ENCODE measurements around the gene KLHDC4. TPM values are rescaled to one million over a fixed set of nuclear protein-coding genes. Genes with fewer than 3 reads are reported as not detected.

Gene KLHDC4
- total and polyA plus RNA-seq, 4 experiments from 2014 or later, result 16.3 to 90.0 (median 50.2) TPM

- H3K4me3 ChIP-seq (ENCODE audit: low read length in 2 of 2), result peak overlapping the region in 1 of 2 donors; percentile 34
Measured at GRCh38 chr16:87806641-87807546, 41.1 kb upstream of the KLHDC4 start.

GRCh38 chr16:87806261-87806640, 40.5 kb upstream of the KLHDC4 start:
- H3K27ac ChIP-seq (ENCODE audit: low read depth, low read length), result no peak overlapping the region
- H3K9me3 ChIP-seq (ENCODE audit: control insufficient read depth in 1 of 2, low read length in 2 of 2), result no peaks in the 10 kb centered on the region
- peak overlapping the region; percentile 77 to 96 (median 86) for H3K4me3 Mint-ChIP-seq
- no peaks in the 10 kb centered on the region for H3K36me3 ChIP-seq (ENCODE audit: insufficient read depth, low read length)
- peak overlapping the region in 4 of 7 donors; percentile 48 to 81 (median 68) for H3K27ac Mint-ChIP-seq
- no peaks in the 10 kb centered on the region for H3K27me3 ChIP-seq (ENCODE audit: insufficient read depth, low read length)
- intact Hi-C loops (cut with micrococcal nuclease), result loop anchor here (2.0 kb wide), 1 partner anchor 27 kb away; no protein-coding TSS in a partner anchor
- H3K27me3 Mint-ChIP-seq, result no peaks in the 10 kb centered on the region
- ChIA-PET CTCF (ENCODE audit: partially characterized antibody) (interaction anchor here (1.4 to 2.5 kb wide), 3 partner anchors 27 to 65 kb away, joined by 4 to 25 read pairs (median 8); no protein-coding TSS in a partner anchor), POLR2A (ENCODE audit: partially characterized antibody) (interaction anchor here (1.1 to 1.7 kb wide), 3 partner anchors 9 to 50 kb away, joined by 3 to 12 read pairs (median 3); no protein-coding TSS in a partner anchor)
- peaks cover 0 to 2% of the 10 kb centered on the region in 2 donors for H3K36me3 Mint-ChIP-seq
- no peak for DNase-seq
- H3K4me1 Mint-ChIP-seq, result peaks cover 4 to 13% (median 8%) of the 10 kb centered on the region in 4 donors
- H3K4me3 ChIP-seq (ENCODE audit: low read length in 2 of 2), result peak overlapping the region in 1 of 2 donors; percentile 34
- H3K9me3 Mint-ChIP-seq, result no peaks in the 10 kb centered on the region
- peaks cover 17% of the 10 kb centered on the region for H3K4me1 ChIP-seq (ENCODE audit: insufficient read depth, low read length)

More at GRCh38 chr16:87806641-87807546, 41.1 kb upstream of the KLHDC4 start:
- Histone ChIP-seq H3K36me3 (ENCODE audit: insufficient read depth, low read length) (no peaks in the 10 kb centered on the region), H3K9me3 (ENCODE audit: control insufficient read depth in 1 of 2, low read length in 2 of 2) (no peaks in the 10 kb centered on the region), H3K4me1 (ENCODE audit: insufficient read depth, low read length) (peaks cover 17% of the 10 kb centered on the region), H3K27me3 (ENCODE audit: insufficient read depth, low read length) (no peaks in the 10 kb centered on the region), H3K27ac (ENCODE audit: low read depth, low read length) (no peak overlapping the region)
- Mint-ChIP-seq H3K9me3 (no peaks in the 10 kb centered on the region), H3K27me3 (no peaks in the 10 kb centered on the region), H3K36me3 (peaks cover 0 to 2% of the 10 kb centered on the region in 2 donors), H3K4me1 (peaks cover 4 to 13% (median 9%) of the 10 kb centered on the region in 4 donors), H3K4me3 (peak overlapping the region; percentile 77 to 96 (median 86)), H3K27ac (peak overlapping the region; percentile 48 to 82 (median 72))
- DNase-seq, result peak in 4 of 5 donors; percentile 13 to 23 (median 18)
- ChIA-PET POLR2A (ENCODE audit: partially characterized antibody) (interaction anchor here (0.6 to 1.7 kb wide), 4 partner anchors 9 to 144 kb away, joined by 3 to 12 read pairs (median 3); partner anchors contain the start of gene BANP), CTCF (ENCODE audit: partially characterized antibody) (interaction anchor here (1.4 to 2.5 kb wide), 3 partner anchors 27 to 65 kb away, joined by 4 to 25 read pairs (median 8); no protein-coding TSS in a partner anchor)
- intact Hi-C loops (cut with micrococcal nuclease), result loop anchor here (2.0 kb wide), 1 partner anchor 28 kb away; no protein-coding TSS in a partner anchor

DNA sequence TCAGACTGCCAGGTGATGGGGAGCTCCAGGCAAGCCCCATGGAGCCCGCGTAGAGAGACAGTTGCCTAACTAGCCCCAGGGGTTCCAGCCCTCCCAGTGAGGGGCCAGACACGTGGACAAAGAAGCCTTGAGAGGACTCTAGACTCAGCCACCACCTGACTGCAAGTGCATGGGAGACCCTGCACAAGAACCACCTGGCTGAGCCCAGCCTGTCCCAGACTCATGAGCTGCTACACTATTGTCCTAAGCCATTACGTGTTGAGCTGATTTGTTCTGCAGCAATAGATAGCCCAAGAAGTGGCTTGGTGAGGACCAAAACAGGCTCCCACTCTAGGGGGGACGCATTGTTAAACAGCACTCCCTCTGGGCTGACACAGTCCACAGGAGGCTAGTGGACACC, 37.6 kb upstream of the KLHDC4 start:
- POLR2A ChIA-PET (ENCODE audit: partially characterized antibody), result no interaction called here
- CTCF ChIA-PET (ENCODE audit: partially characterized antibody), result interaction anchor here (0.8 to 1.1 kb wide), 2 partner anchors 24 to 69 kb away, joined by 3 to 4 read pairs; no protein-coding TSS in a partner anchor
- no peak overlapping the region for H3K4me3 ChIP-seq (ENCODE audit: low read length in 2 of 2)
- peaks cover 0 to 4% (median 0%) of the 10 kb centered on the region in 8 donors for H3K9me3 Mint-ChIP-seq
- H3K9me3 ChIP-seq (ENCODE audit: control insufficient read depth in 1 of 2, low read length in 2 of 2), result no peaks in the 10 kb centered on the region
- peaks cover 17% of the 10 kb centered on the region for H3K4me1 ChIP-seq (ENCODE audit: insufficient read depth, low read length)
- DNase-seq, result no peak
- H3K36me3 Mint-ChIP-seq, result peaks cover 0 to 2% of the 10 kb centered on the region in 2 donors
- H3K27me3 ChIP-seq (ENCODE audit: insufficient read depth, low read length), result no peaks in the 10 kb centered on the region
- no peaks in the 10 kb centered on the region for H3K27me3 Mint-ChIP-seq
- intact Hi-C loops (cut with micrococcal nuclease), result no loop called here
- no peaks in the 10 kb centered on the region for H3K36me3 ChIP-seq (ENCODE audit: insufficient read depth, low read length)
- H3K27ac Mint-ChIP-seq, result no peak overlapping the region
- peaks cover 4 to 13% (median 7%) of the 10 kb centered on the region in 4 donors for H3K4me1 Mint-ChIP-seq
- no peak overlapping the region for H3K4me3 Mint-ChIP-seq
- H3K27ac ChIP-seq (ENCODE audit: low read depth, low read length), result no peak overlapping the region

- Histone ChIP-seq H3K36me3 (ENCODE audit: insufficient read depth, low read length) (no peaks in the 10 kb centered on the region), H3K4me1 (ENCODE audit: insufficient read depth, low read length) (peaks cover 17% of the 10 kb centered on the region), H3K27ac (ENCODE audit: low read depth, low read length) (no peak overlapping the region), H3K27me3 (ENCODE audit: insufficient read depth, low read length) (no peaks in the 10 kb centered on the region), H3K9me3 (ENCODE audit: control insufficient read depth in 1 of 2, low read length in 2 of 2) (no peaks in the 10 kb centered on the region), H3K4me3 (ENCODE audit: low read length in 2 of 2) (no peak overlapping the region)
- Mint-ChIP-seq H3K36me3 (peaks cover 0 to 2% of the 10 kb centered on the region in 2 donors), H3K9me3 (peaks cover 0 to 4% (median 0%) of the 10 kb centered on the region in 8 donors), H3K4me3 (no peak overlapping the region), H3K27me3 (no peaks in the 10 kb centered on the region), H3K27ac (no peak overlapping the region), H3K4me1 (peaks cover 4 to 13% (median 7%) of the 10 kb centered on the region in 4 donors)
- POLR2A ChIA-PET (ENCODE audit: partially characterized antibody), result no interaction called here
- no peak for DNase-seq
- CTCF ChIA-PET (ENCODE audit: partially characterized antibody), result no interaction called here
- intact Hi-C loops (cut with micrococcal nuclease), result no loop called here
Measured at GRCh38 chr16:87802670-87803069, 36.9 kb upstream of the KLHDC4 start.

GRCh38 chr16:87801679-87802259, 36.0 kb upstream of the KLHDC4 start:
- POLR2A ChIA-PET (ENCODE audit: partially characterized antibody), result no interaction called here
- no peaks in the 10 kb centered on the region for H3K36me3 ChIP-seq (ENCODE audit: insufficient read depth, low read length)
- no peaks in the 10 kb centered on the region for H3K27me3 ChIP-seq (ENCODE audit: insufficient read depth, low read length)
- no peaks in the 10 kb centered on the region for H3K9me3 ChIP-seq (ENCODE audit: control insufficient read depth in 1 of 2, low read length in 2 of 2)
- no peak overlapping the region for H3K4me3 ChIP-seq (ENCODE audit: low read length in 2 of 2)
- Mint-ChIP-seq H3K9me3 (peaks cover 0 to 4% (median 0%) of the 10 kb centered on the region in 8 donors), H3K36me3 (peaks cover 0 to 2% of the 10 kb centered on the region in 2 donors), H3K4me1 (peaks cover 3 to 8% (median 4%) of the 10 kb centered on the region in 4 donors), H3K27ac (peak overlapping the region in 1 of 7 donors; percentile 17), H3K4me3 (no peak overlapping the region), H3K27me3 (no peaks in the 10 kb centered on the region)
- no peak for DNase-seq
- intact Hi-C loops (cut with micrococcal nuclease), result no loop called here
- H3K27ac ChIP-seq (ENCODE audit: low read depth, low read length), result no peak overlapping the region
- CTCF ChIA-PET (ENCODE audit: partially characterized antibody), result no interaction called here
- peaks cover 10% of the 10 kb centered on the region for H3K4me1 ChIP-seq (ENCODE audit: insufficient read depth, low read length)

DNA sequence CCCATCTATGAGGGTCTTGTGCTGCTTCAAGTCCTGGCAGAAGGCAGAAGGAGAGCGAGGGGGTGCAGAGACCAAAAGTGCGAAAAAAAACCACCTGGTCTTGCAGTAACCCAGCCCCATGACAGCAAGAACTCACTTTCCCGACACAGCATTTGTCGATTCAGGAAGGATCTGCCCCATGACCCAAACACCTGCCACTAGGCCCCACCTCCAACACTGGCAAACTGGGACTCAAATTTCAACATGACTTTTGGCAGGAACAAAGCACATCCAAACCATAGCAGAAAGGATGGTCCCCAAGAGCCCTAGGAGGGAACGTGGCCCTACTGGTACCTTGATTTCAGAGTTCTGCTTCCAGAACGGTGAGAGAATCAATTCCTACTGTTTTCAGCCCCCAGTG, 34.7 kb upstream of the KLHDC4 start:
- Mint-ChIP-seq H3K27ac (no peak overlapping the region), H3K36me3 (no peaks in the 10 kb centered on the region)

GRCh38 chr16:87795336-87795735, 29.6 kb upstream of the KLHDC4 start:
- Histone ChIP-seq H3K4me3 (ENCODE audit: low read length in 2 of 2) (no peak overlapping the region), H3K36me3 (ENCODE audit: insufficient read depth, low read length) (no peaks in the 10 kb centered on the region), H3K4me1 (ENCODE audit: insufficient read depth, low read length) (no peaks in the 10 kb centered on the region), H3K27ac (ENCODE audit: low read depth, low read length) (no peak overlapping the region), H3K9me3 (ENCODE audit: control insufficient read depth in 1 of 2, low read length in 2 of 2) (no peaks in the 10 kb centered on the region), H3K27me3 (ENCODE audit: insufficient read depth, low read length) (no peaks in the 10 kb centered on the region)
- POLR2A ChIA-PET (ENCODE audit: partially characterized antibody), result no interaction called here
- DNase-seq, result no peak
- no peak overlapping the region for H3K4me3 Mint-ChIP-seq
- intact Hi-C loops (cut with micrococcal nuclease), result no loop called here
- no peaks in the 10 kb centered on the region for H3K4me1 Mint-ChIP-seq
- H3K27me3 Mint-ChIP-seq, result no peaks in the 10 kb centered on the region
- peak overlapping the region in 1 of 7 donors; percentile 47 for H3K27ac Mint-ChIP-seq
- H3K36me3 Mint-ChIP-seq, result no peaks in the 10 kb centered on the region
- peaks cover 0 to 4% (median 0%) of the 10 kb centered on the region in 8 donors for H3K9me3 Mint-ChIP-seq
- CTCF ChIA-PET (ENCODE audit: partially characterized antibody), result no interaction called here

More for the DNA sequence above, 34.7 kb upstream of the KLHDC4 start:
- Mint-ChIP-seq H3K27me3 (no peaks in the 10 kb centered on the region), H3K9me3 (peaks cover 0 to 4% (median 0%) of the 10 kb centered on the region in 8 donors), H3K4me3 (no peak overlapping the region), H3K4me1 (no peaks in the 10 kb centered on the region)
- no peaks in the 10 kb centered on the region for H3K9me3 ChIP-seq (ENCODE audit: control insufficient read depth in 1 of 2, low read length in 2 of 2)
- H3K4me3 ChIP-seq (ENCODE audit: low read length in 2 of 2), result no peak overlapping the region
- H3K36me3 ChIP-seq (ENCODE audit: insufficient read depth, low read length), result no peaks in the 10 kb centered on the region
- DNase-seq, result no peak
- CTCF ChIA-PET (ENCODE audit: partially characterized antibody), result no interaction called here
- no peaks in the 10 kb centered on the region for H3K27me3 ChIP-seq (ENCODE audit: insufficient read depth, low read length)
- no peaks in the 10 kb centered on the region for H3K4me1 ChIP-seq (ENCODE audit: insufficient read depth, low read length)
- intact Hi-C loops (cut with micrococcal nuclease), result no loop called here
- POLR2A ChIA-PET (ENCODE audit: partially characterized antibody), result no interaction called here
- no peak overlapping the region for H3K27ac ChIP-seq (ENCODE audit: low read depth, low read length)

Measured in CD4-positive, alpha-beta memory T cell (primary cell).